ENCODE results near the gene LTBP3.

GRCh38 chr11:65586676-65587075, 28.5 kb upstream of the LTBP3 start:
- TF ChIP-seq CTCF (IDR thresholded peaks at IDR 0.05) (no peak), POLR2A (IDR thresholded peaks at IDR 0.05) (no peak)

Measured in adrenal gland (tissue), 5 donors.